Brain pericyte (primary cell): ENCODE results near the gene ZNF787.

ENCODE experiments used
- DNase-seq: peaks from one replicate; pipeline ENCODE4 v3.0.0-alpha.2; 2012; ENCODE audit warnings: low read depth, low spot score

The ZNF787 gene

GRCh38 chr19:56088497-56089215 lies 32.4 kb downstream of the ZNF787 start:
- DNase-seq = no peak

GRCh38 chr19:56087647-56088496 lies 33.2 kb downstream of the ZNF787 start:
- no peak for DNase-seq

- DNase-seq = no peak
Observed at GRCh38 chr19:56086671-56087430, 34.2 kb downstream of the ZNF787 start.

- DNase-seq = no peak
Observed at GRCh38 chr19:56085571-56086275, 35.4 kb downstream of the ZNF787 start.

- DNase-seq = no peak
Observed at GRCh38 chr19:56084835-56085536, 36.1 kb downstream of the ZNF787 start.

GRCh38 chr19:56083668-56084067 lies 37.4 kb downstream of the ZNF787 start:
- DNase-seq = no peak

- peak; percentile 74 for DNase-seq
Observed at GRCh38 chr19:56080669-56081401, 40.3 kb downstream of the ZNF787 start.

GRCh38 chr19:56079609-56080008 lies 41.5 kb downstream of the ZNF787 start:
- DNase-seq = no peak

GRCh38 chr19:56076498-56076897 lies 44.6 kb downstream of the ZNF787 start:
- DNase-seq = no peak

GRCh38 chr19:56071151-56071550 lies 49.9 kb downstream of the ZNF787 start:
- DNase-seq = no peak

- no peak for DNase-seq
Observed at GRCh38 chr19:56069642-56070041, 51.5 kb downstream of the ZNF787 start.

GRCh38 chr19:56066152-56067023 lies 54.7 kb downstream of the ZNF787 start:
- no peak for DNase-seq

GRCh38 chr19:56053596-56053995 lies 67.5 kb downstream of the ZNF787 start:
- DNase-seq = no peak
